Smooth muscle cell of the brain vasculature (primary cell): ENCODE results near the gene KIFAP3.
"Not testable (repeated sequence)": the region's sequence is repeated elsewhere in the genome, so short reads cannot be mapped to it uniquely, and the experiment has no call there.

Experiments used
- DNase-seq: peaks from one replicate; pipeline ENCODE4 v3.0.0-alpha.2; 2012; ENCODE audit warnings: low read depth, low spot score

The KIFAP3 gene

DNA sequence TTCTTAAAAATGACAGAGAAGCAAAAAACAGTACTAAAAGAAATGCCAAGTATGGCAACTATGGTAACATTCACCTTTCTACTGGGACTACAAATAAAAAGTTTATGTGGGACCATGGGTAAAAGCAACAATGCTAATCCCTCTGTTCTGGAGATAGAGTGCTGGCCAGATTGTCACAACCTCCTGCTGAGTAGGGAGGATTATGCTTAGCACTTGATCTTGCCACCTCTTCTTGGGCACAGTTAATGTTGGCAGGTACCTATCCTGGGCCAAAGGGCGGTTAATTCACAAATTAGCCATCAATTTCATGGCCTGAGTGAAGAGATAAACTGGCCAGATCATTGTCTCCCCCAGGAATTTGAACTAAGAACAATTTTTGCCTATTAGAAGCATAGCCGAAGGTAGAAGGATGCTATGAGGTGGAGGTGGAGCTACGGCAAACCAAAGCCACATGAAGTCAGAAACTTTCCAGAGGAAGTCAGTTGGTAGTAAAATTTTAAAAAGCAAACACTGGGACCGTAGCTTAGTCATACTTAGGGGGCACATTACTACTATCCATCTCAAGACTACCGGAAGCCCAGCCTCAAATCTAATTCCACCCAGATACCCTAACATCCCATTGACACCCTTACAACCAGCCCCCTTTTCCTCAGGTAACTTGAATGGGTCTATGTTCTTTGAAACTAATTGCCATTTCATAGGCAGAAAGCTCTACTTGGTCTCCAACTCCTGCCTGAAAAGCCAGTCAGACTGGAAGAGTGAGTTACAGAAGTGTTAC, 183.5 kb downstream of the KIFAP3 start:
- no peak for DNase-seq

GRCh38 chr1:169889871-169890270, 184.6 kb downstream of the KIFAP3 start:
- DNase-seq = no peak

GRCh38 chr1:169886931-169887330, 187.6 kb downstream of the KIFAP3 start:
- no peak for DNase-seq

DNA sequence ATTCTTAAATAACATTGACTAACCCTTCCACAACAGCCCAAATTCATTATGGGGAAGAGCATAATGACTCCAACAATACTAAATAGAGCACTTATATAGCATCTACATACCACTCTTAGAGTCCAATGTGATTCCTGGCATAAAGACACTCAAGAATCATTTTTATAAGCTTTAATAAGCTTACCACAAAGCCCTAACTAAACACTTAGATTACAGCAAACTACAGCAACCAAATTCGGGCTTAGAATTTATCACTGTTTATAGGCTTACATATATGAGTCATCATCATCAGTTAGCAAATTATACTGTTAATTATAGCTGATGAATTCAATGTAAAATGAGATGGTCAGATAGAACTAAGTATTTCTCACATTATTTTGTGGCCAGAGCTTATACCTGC, 188.1 kb downstream of the KIFAP3 start:
- no peak for DNase-seq

DNA sequence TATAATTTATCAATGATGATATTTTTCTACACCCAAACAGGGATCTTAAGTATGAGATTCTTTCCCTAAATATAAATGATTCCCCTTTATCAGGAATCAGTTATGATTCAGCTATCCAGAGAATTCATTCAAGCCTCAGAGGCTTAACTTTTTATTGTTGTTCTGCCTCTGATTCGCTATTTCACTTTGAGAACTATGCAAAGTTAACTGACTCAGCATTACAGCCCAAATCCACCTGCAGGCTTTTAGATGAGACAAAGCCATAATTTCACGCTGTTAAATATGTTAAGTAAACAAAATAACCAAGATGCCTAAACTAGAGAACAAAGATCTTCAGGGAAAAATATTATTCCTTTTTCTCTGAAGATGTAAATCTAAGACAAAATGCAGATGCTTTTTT, 189.3 kb downstream of the KIFAP3 start:
- DNase-seq = no peak

- no peak for DNase-seq
These were observed 189.9 kb downstream of the KIFAP3 start for GRCh38 chr1:169884634-169885033.

DNA sequence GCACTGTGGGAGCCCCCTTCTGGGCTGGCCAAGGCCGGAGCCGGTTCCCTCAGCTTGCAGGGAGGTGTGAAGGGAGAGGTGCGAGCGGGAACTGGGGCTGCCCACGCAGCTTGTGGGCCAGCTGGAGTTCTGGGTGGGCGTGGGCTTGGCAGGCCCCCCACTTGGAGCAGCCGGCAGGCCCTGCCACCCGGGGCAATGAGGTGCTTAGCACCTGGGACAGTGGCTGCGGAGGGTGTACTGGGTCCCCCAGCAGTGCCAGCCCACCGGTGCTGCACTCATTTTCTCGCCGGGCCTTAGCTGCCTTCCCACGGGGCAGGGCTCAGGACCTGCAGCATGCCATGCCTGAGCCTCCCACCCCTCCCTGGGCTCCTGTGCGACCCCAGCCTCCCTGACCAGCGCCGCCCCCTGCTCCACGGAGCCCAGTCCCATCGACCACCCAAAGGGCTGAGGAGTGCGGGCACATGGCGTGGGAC, 192.4 kb downstream of the KIFAP3 start:
- no peak for DNase-seq

DNA sequence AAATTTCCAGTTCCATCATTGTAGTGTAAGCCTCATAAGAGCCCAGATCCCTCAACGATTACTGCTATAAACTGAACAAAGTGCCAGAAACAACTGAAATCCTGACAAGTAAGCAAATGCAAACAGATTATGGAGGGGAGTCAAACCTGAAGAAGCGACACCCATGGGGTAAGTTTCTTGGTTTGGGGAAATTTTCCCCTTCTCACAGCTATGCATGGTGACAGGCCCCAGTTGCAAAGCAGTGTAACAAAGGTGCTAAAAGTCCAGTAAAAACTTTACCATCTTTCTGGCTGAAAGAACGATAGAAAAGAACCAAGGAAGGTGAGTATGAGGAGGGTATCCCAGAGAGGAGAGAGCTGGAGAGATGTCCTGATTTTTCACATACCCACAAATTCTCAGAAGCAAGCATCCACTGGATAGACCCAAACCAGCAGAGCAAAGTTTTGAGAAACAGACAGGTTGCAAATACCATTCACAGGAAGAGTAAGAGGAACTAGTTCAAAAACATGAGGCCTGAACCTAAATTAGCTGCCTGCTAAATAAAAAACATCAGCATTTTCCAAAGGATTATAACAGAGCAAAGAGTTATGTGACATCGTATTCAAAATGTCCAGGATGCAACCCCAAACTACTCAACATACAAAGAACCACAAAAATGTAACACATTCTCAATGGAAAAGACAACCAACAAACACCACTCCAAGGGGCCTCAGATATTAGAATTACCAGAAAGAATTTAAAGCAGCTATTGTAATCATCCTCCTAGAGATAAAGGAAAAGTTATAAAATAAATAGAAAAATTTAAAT, 195.3 kb downstream of the KIFAP3 start:
- no peak for DNase-seq

DNA sequence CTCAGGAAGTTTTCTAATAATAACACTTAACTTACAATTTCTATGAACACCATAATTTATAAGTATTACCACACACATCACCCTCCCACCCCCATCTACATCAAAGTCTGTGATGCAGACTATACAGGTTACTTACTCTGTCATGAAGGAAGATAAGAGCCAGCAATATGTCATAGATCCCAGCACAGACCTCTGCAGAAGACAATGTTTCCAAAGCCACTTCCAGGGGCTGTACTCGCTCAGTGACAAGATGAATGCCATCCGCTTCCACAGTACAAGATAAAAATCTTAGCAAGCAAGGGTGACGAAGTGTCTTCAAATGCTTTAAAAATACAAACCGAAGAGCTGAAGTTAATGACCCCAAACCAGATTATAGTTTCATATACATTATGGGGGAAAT, 196.0 kb downstream of the KIFAP3 start:
- DNase-seq = no peak

- DNase-seq = no peak
These were observed 196.5 kb downstream of the KIFAP3 start for GRCh38 chr1:169877800-169878491.

DNA sequence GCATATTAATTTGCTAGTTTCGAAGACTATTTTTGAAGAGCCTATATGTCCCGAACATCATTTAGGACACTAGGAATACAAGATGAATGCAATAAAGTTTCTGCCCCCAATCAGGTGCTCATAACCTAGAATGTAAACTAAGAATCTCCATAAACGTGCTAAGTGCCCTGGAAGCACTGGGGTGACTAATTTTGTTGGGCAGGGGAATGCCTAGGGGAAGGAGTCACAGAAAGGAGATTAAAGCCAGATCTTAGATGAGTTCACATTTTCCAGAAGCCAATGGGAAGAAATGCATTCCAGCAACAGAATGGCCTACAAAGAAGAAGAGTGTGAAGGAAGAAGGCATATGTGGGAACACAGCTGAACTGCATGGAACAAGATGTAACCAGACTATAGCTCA, 200.3 kb downstream of the KIFAP3 start:
- DNase-seq = no peak

GRCh38 chr1:169873582-169874199, 200.8 kb downstream of the KIFAP3 start:
- no peak for DNase-seq

DNA sequence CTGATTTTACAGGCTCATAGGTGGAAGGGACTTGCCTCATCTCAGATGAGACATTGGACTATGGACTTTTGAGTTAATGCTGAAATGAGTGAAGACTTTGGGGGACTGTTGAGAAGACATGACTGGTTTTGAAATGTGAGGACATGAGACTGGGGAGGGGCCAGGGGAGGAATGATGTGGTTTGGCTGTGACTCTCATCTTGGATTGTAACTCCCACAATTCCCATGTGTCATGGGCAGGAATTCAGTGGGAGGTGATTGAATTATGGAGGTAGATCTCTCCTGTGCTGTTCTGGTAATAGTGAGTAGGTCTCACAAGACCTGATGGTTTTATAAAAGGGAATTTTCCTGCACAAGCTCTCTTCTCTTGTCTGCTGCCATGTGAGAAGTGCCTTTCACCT, 201.6 kb downstream of the KIFAP3 start:
- DNase-seq = no peak

DNA sequence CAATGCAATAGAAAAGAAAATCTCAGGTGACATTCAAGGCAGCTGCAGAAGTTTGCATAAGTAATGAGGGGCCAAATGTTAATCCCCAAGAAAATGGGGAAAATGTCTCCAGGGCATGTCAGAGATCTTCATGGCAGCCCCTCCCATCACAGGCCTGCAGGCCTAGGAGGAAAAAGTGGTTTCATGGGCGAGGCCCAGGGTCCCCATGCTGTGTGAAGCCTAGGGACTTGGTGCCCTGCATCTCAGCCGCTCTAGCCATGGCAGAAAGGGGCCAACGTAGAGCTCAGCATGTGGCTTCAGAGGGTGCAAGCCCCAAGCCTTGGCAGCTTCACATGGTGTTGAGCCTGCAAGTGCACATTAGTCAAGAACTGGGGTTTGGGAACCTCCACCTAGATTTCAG, 202.5 kb downstream of the KIFAP3 start:
- not testable (repeated sequence) for DNase-seq
